A549 (cell line): ENCODE results near the gene TARM1. TPM values are rescaled to one million over a fixed set of nuclear protein-coding genes. Genes with fewer than 3 reads are reported as not detected.

Source experiments
- ATOH8 ChIP-seq: fragments of 250-450 bp; sonication (Bioruptor Pico); IDR thresholded peaks from 2 replicates; pipeline ENCODE4 v1.5.0; 2020; ENCODE audit warnings: low read depth, mild to moderate bottlenecking, moderate library complexity
- BCL3 ChIP-seq: fragments of >200 bp; sonication (Bioruptor Twin); formaldehyde crosslinking; IDR thresholded peaks from 3 replicates; pipeline ENCODE4 v1.6.1; 2016
- CBX2 ChIP-seq: fragments of 200-600 bp; sonication (generic); IDR thresholded peaks from 2 replicates; pipeline ENCODE4 v1.6.1; 2016; ENCODE audit warnings: low read depth, mild to moderate bottlenecking, borderline replicate concordance
- CBX8 ChIP-seq: fragments of 200-600 bp; sonication (generic); IDR thresholded peaks from 2 replicates; pipeline ENCODE4 v1.6.1; 2016
- CHD2 ChIP-seq: fragments of 150-350 bp; IDR thresholded peaks from 2 replicates; pipeline ENCODE4 v1.6.1; 2014; ENCODE audit warnings: low read length; ENCODE audit not compliant: partially characterized antibody
- CHD4 ChIP-seq: fragments of 200-600 bp; sonication (generic); IDR thresholded peaks from 2 replicates; pipeline ENCODE4 v1.6.1; 2016; ENCODE audit warnings: antibody characterized with exemption, mild to moderate bottlenecking, borderline replicate concordance
- EHF ChIP-seq: fragments of 250-450 bp; sonication (Bioruptor Pico); IDR thresholded peaks from 2 replicates; pipeline ENCODE4 v1.5.0; 2020; ENCODE audit warnings: mild to moderate bottlenecking
- EP300 ChIP-seq, 2 experiments: fragments of >200 bp; sonication (Bioruptor Twin); formaldehyde crosslinking; IDR thresholded peaks; 2 replicates in 1 of 2; 3 replicates in 1 of 2; pipeline ENCODE4 v1.6.1; 2016 to 2017
- ESRRA ChIP-seq: fragments of 150-350 bp; IDR thresholded peaks from 2 replicates; pipeline ENCODE4 v1.6.1; 2014; ENCODE audit warnings: mild to moderate bottlenecking, low read length, borderline replicate concordance
- FOSB ChIP-seq: fragments of 250-450 bp; sonication (Bioruptor Pico); IDR thresholded peaks from 2 replicates; pipeline ENCODE4 v1.5.0; 2020; ENCODE audit warnings: mild to moderate bottlenecking, moderate library complexity
- FOSL2 ChIP-seq, 2 experiments: fragments of 450-650 bp in 1 of 2; fragments of >200 bp in 1 of 2; sonication (Bioruptor Twin) in 1 of 2; formaldehyde crosslinking; IDR thresholded peaks; 2 replicates each; pipeline versions ENCODE4 v1.5.0 to v1.6.1; 2016 to 2020; ENCODE audit warnings: mild to moderate bottlenecking in 1 of 2, moderate library complexity in 1 of 2
- FOXS1 ChIP-seq: fragments of 250-450 bp; sonication (Bioruptor Pico); IDR thresholded peaks from 2 replicates; pipeline ENCODE4 v1.5.0; 2020; ENCODE audit warnings: mild to moderate bottlenecking, moderate library complexity
- HMGXB4 ChIP-seq: fragments of 250-450 bp; sonication (Bioruptor Pico); IDR thresholded peaks from 2 replicates; pipeline ENCODE4 v1.5.0; 2021; ENCODE audit warnings: mild to moderate bottlenecking, moderate library complexity, borderline replicate concordance
- HOXB5 ChIP-seq: fragments of 250-450 bp; sonication (Bioruptor Pico); IDR thresholded peaks from 2 replicates; pipeline ENCODE4 v1.5.0; 2020; ENCODE audit warnings: mild to moderate bottlenecking, moderate library complexity
- JUNB ChIP-seq: fragments of >200 bp; sonication (Bioruptor Twin); formaldehyde crosslinking; IDR thresholded peaks from 2 replicates; pipeline ENCODE4 v1.6.1; 2016
- KDM5A ChIP-seq: fragments of 200-600 bp; sonication (generic); IDR thresholded peaks from 2 replicates; pipeline ENCODE4 v1.6.1; 2016; ENCODE audit warnings: antibody characterized with exemption, mild to moderate bottlenecking
- MAFK ChIP-seq: fragments of 450-650 bp; IDR thresholded peaks from 2 replicates; pipeline ENCODE4 v1.6.1; 2014; ENCODE audit not compliant: partially characterized antibody
- MAZ ChIP-seq: fragments of 150-350 bp; IDR thresholded peaks from 2 replicates; pipeline ENCODE4 v1.6.1; 2014; ENCODE audit warnings: antibody characterized with exemption, low read depth, low read length, borderline replicate concordance
- NPAS2 ChIP-seq: fragments of 250-450 bp; sonication (Bioruptor Pico); IDR thresholded peaks from 2 replicates; pipeline ENCODE4 v1.8.0; 2022; ENCODE audit warnings: mild to moderate bottlenecking, moderate library complexity, borderline replicate concordance
- NR3C1 ChIP-seq: fragments of >200 bp; sonication (Bioruptor Twin); formaldehyde crosslinking; IDR thresholded peaks from 3 replicates; pipeline ENCODE4 v1.6.1; 2017
- POLR2A ChIP-seq: IDR thresholded peaks from 2 replicates; pipeline ENCODE4 v1.6.1; 2012; ENCODE audit warnings: mild to moderate bottlenecking, low read length
- RAD21 ChIP-seq, 2 experiments: fragments of >200 bp in 1 of 2; sonication (Bioruptor Twin) in 1 of 2; formaldehyde crosslinking in 1 of 2; IDR thresholded peaks in 1 of 2; conservative IDR thresholded peaks in 1 of 2; 2 replicates in 1 of 2; 3 replicates in 1 of 2; pipeline ENCODE4 v1.6.1; 2012 to 2018; ENCODE audit warnings: inconsistent platforms in 1 of 2
- RARB ChIP-seq: fragments of 250-450 bp; sonication (Bioruptor Pico); IDR thresholded peaks from 2 replicates; pipeline ENCODE4 v1.8.0; 2021; ENCODE audit warnings: mild to moderate bottlenecking, moderate library complexity
- RCOR1 ChIP-seq: fragments of 150-350 bp; IDR thresholded peaks from 2 replicates; pipeline ENCODE4 v1.6.1; 2014; ENCODE audit warnings: antibody characterized with exemption, low read length, low read depth
- RFX5 ChIP-seq: fragments of 450-650 bp; IDR thresholded peaks from 2 replicates; pipeline ENCODE4 v1.7.1; 2014; ENCODE audit warnings: antibody characterized with exemption, mild to moderate bottlenecking, moderate library complexity
- SMC3 ChIP-seq: fragments of >200 bp; sonication (Bioruptor Twin); formaldehyde crosslinking; IDR thresholded peaks from 3 replicates; pipeline ENCODE4 v1.6.1; 2018; ENCODE audit warnings: inconsistent platforms
- SREBF2 ChIP-seq: fragments of 450-650 bp; IDR thresholded peaks from 2 replicates; pipeline ENCODE4 v1.6.1; 2014; ENCODE audit warnings: mild to moderate bottlenecking, moderate library complexity
- TFCP2L1 ChIP-seq: fragments of 250-450 bp; sonication (Bioruptor Pico); IDR thresholded peaks from 2 replicates; pipeline ENCODE4 v1.5.0; 2021; ENCODE audit warnings: mild to moderate bottlenecking
- TP53 ChIP-seq: fragments of 250-450 bp; sonication (Bioruptor Pico); IDR thresholded peaks from 2 replicates; pipeline ENCODE4 v1.5.0; 2021; ENCODE audit warnings: mild to moderate bottlenecking, moderate library complexity
- USF2 ChIP-seq: fragments of 450-650 bp; IDR thresholded peaks from 2 replicates; pipeline ENCODE4 v1.6.1; 2014; ENCODE audit warnings: antibody characterized with exemption
- ZC3H11A ChIP-seq: fragments of 450-650 bp; IDR thresholded peaks from 2 replicates; pipeline ENCODE4 v1.6.1; 2014; ENCODE audit warnings: antibody characterized with exemption, mild to moderate bottlenecking
- ZFP36 ChIP-seq: fragments of 450-650 bp; IDR thresholded peaks from 2 replicates; pipeline ENCODE4 v1.6.1; 2014; ENCODE audit warnings: borderline replicate concordance; ENCODE audit not compliant: partially characterized antibody
- ZNF302 ChIP-seq: fragments of 250-450 bp; sonication (Bioruptor Pico); IDR thresholded peaks from 2 replicates; pipeline ENCODE4 v1.9.0; 2021; ENCODE audit warnings: inconsistent platforms, mild to moderate bottlenecking, moderate library complexity
- ZSCAN20 ChIP-seq: fragments of 250-450 bp; sonication (Bioruptor Pico); IDR thresholded peaks from 2 replicates; pipeline ENCODE4 v1.8.0; 2022; ENCODE audit warnings: mild to moderate bottlenecking, moderate library complexity
- polyA plus RNA-seq, 4 experiments: library from polyadenylated mRNA; depleted of rRNA in 3 of 4; stranded (reverse); fragments of >200 nt; fragmentation: RNase III in 1 of 4; extraction: RNeasy Plus Mini Kit Qiagen cat#74134 plus additional on column Dnase treatment in 1 of 4; gene quantifications; 2 replicates in 3 of 4; 3 replicates in 1 of 4; pipeline ENCODE4 v1.2.3, GENCODE V29; 2011 to 2017
- TF ChIP-seq, protein P1 (sequence below): fragments of >200 bp; sonication (Bioruptor Twin); formaldehyde crosslinking; IDR thresholded peaks from 2 replicates; pipeline ENCODE4 v1.6.1; 2016
- TF ChIP-seq, protein P2 (sequence below): IDR thresholded peaks from 2 replicates; pipeline ENCODE4 v1.6.1; 2012
- TF ChIP-seq, protein P3 (sequence below): fragments of 150-350 bp; IDR thresholded peaks from 2 replicates; pipeline ENCODE4 v1.6.1; 2014; ENCODE audit warnings: low read depth, mild to moderate bottlenecking, low read length

TARM1 gene
- polyA plus RNA-seq, 2 of the 4 experiments (the other 2 are of a cell fraction), result not detected

- peak; percentile 73; the same call in 1 of the 2 replicates for TF ChIP-seq RFX5
- TF ChIP-seq RARB (CRISPR knock-in tag), result no peak
- TF ChIP-seq HMGXB4, result no peak; the same call in 1 of the 2 replicates
- TF ChIP-seq USF2, result no peak
- no peak for TF ChIP-seq MAFK
- no peak for TF ChIP-seq EP300 (IDR thresholded peaks at IDR 0.05)
- TF ChIP-seq CBX2, result no peak
- no peak for TF ChIP-seq NPAS2 (CRISPR knock-in tag)
- no peak for TF ChIP-seq RCOR1
- TF ChIP-seq RAD21 (conservative IDR thresholded peaks at IDR 0.05 in 1 of 2, IDR thresholded peaks at IDR 0.05 in 1 of 2), result no peak
- peak; percentile 78 for TF ChIP-seq POLR2A
- TF ChIP-seq SMC3, result no peak
- TF ChIP-seq ZSCAN20 (CRISPR knock-in tag), result no peak
- TF ChIP-seq TP53 (CRISPR knock-in tag), result 0 out of 2 replicates have a peak, but pooled peaks have one; percentile 17
- TF ChIP-seq ZC3H11A, result no peak
- no peak; the same call in none of the 3 replicates for TF ChIP-seq BCL3
- no peak for TF ChIP-seq FOSL2 (IDR thresholded peaks at IDR 0.05)
- no peak; the same call in 1 of the 2 replicates for TF ChIP-seq FOSL2 (CRISPR knock-in tag; IDR thresholded peaks at IDR 0.05)
- TF ChIP-seq FOXS1 (CRISPR knock-in tag), result peak; percentile 40; the same call in 1 of the 2 replicates
- peak; percentile 96 for TF ChIP-seq KDM5A
- no peak for TF ChIP-seq ZNF302 (CRISPR knock-in tag)
- peak; percentile 67 for TF ChIP-seq CHD2
- no peak for TF ChIP-seq SREBF2
- no peak for TF ChIP-seq NR3C1
- TF ChIP-seq TFCP2L1 (CRISPR knock-in tag), result 0 out of 2 replicates have a peak, but pooled peaks have one; percentile 51
- no peak for TF ChIP-seq FOSB (CRISPR knock-in tag)
- TF ChIP-seq CHD4, result no peak
- no peak for TF ChIP-seq ATOH8
- 0 out of 2 replicates have a peak, but pooled peaks have one; percentile 26 for TF ChIP-seq HOXB5 (CRISPR knock-in tag)
- TF ChIP-seq JUNB, result no peak
- TF ChIP-seq ESRRA, result no peak
- TF ChIP-seq, protein P1, sequence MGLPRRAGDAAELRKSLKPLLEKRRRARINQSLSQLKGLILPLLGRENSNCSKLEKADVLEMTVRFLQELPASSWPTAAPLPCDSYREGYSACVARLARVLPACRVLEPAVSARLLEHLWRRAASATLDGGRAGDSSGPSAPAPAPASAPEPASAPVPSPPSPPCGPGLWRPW, result no peak
- TF ChIP-seq, protein P2, sequence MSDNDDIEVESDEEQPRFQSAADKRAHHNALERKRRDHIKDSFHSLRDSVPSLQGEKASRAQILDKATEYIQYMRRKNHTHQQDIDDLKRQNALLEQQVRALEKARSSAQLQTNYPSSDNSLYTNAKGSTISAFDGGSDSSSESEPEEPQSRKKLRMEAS, result peak; percentile 98
- TF ChIP-seq, protein P3, sequence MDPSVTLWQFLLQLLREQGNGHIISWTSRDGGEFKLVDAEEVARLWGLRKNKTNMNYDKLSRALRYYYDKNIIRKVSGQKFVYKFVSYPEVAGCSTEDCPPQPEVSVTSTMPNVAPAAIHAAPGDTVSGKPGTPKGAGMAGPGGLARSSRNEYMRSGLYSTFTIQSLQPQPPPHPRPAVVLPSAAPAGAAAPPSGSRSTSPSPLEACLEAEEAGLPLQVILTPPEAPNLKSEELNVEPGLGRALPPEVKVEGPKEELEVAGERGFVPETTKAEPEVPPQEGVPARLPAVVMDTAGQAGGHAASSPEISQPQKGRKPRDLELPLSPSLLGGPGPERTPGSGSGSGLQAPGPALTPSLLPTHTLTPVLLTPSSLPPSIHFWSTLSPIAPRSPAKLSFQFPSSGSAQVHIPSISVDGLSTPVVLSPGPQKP, result no peak
- no peak for TF ChIP-seq CBX8
- TF ChIP-seq MAZ, result no peak; the same call in 1 of the 2 replicates
- TF ChIP-seq EHF (CRISPR knock-in tag), result 0 out of 2 replicates have a peak, but pooled peaks have one; percentile 9
- no peak for TF ChIP-seq ZFP36
Observed at GRCh38 chr19:54115109-54116063, 34.2 kb upstream of the TARM1 start, which contains the start of the genes PRPF31 and TFPT (continued).
